GM12872 (cell line): ENCODE results near the gene ASPRV1.

Source experiments
- CTCF ChIP-seq: IDR thresholded peaks from 3 replicates; pipeline ENCODE4 v1.5.1; 2011; ENCODE audit warnings: low read depth, mild to moderate bottlenecking, low read length, moderate library complexity; ENCODE audit not compliant: insufficient read depth

The ASPRV1 gene

DNA sequence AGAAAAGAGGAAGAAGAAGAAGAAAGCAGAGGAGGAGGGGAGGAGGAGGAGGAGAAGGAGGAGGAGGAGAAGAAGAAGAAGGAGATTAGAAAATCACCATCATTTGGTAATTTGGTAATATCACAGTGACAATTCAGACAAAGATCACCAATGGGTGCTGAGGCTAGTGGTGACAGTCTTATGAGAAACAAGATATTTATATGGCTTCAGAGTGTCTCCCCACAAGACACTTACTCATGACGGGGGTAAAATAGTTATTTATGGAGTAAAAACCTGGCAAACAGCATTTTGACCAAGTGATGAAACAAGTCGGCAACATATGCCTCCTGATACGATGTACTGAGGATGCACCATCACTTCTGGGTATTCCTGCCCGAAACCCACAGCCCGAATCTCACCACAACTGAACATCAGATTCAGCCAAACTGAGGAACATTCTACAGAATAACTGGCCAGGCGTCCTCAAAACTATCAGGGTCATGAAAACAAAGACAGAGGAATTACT is 4.9 kb downstream of the ASPRV1 start:
- no peak for TF ChIP-seq CTCF

- TF ChIP-seq CTCF: no peak
Measured at GRCh38 chr2:69955029-69955428, 6.4 kb downstream of the ASPRV1 start.

- TF ChIP-seq CTCF: no peak
Measured at GRCh38 chr2:69954084-69954483, 7.3 kb downstream of the ASPRV1 start.

GRCh38 chr2:69952336-69953115 is 8.9 kb downstream of the ASPRV1 start:
- no peak for TF ChIP-seq CTCF

DNA sequence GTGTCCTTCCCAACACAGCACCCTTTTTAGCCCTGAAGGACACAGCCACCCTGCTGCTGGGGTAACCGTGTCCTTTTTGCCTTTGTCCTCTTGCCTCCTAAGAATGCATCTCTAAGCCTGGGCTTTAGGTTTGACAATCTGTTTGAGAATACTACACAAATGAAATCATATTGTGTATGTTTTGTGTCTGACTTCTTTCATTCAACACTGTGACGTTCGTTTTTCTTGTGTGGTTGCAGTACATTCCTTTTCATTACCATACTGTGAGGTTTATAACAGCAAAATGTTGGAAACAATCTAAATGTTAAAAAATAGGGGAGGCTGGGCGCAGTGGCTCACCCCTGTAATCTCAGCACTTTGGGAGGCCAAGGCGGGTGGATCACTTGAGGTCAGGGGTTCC is 11.2 kb downstream of the ASPRV1 start:
- TF ChIP-seq CTCF: no peak

- TF ChIP-seq CTCF: no peak
Measured at GRCh38 chr2:69948963-69949645, 12.3 kb downstream of the ASPRV1 start.

GRCh38 chr2:69948032-69948962 is 13.1 kb downstream of the ASPRV1 start:
- no peak for TF ChIP-seq CTCF
